Smooth muscle cell (in vitro differentiated cells): Measurements from ENCODE around the gene SDC1. TPM values are rescaled to one million over a fixed set of nuclear protein-coding genes. Genes with fewer than 3 reads are reported as not detected.

Experiments used
- DNase-seq: peaks from one replicate; lab custom pipeline; 2025; ENCODE audit not compliant: unreplicated experiment; lab: John Stamatoyannopoulos, UW
- H2AFZ ChIP-seq: fragments of 200-600 bp; sonication (generic); 2 replicates; pipeline ENCODE4 v1.6.0; 2016; ENCODE audit warnings: antibody characterized with exemption, low read depth, mild to moderate bottlenecking
- H3F3A ChIP-seq: fragments of 200-600 bp; sonication (generic); 2 replicates; pipeline ENCODE4 v1.6.0; 2017; ENCODE audit warnings: antibody characterized with exemption, low read depth
- H3K27ac ChIP-seq: fragments of 200-600 bp; sonication (generic); 2 replicates; pipeline ENCODE4 v1.5.1; 2016; ENCODE audit warnings: low read depth, mild to moderate bottlenecking
- H3K27me3 ChIP-seq: fragments of 200-600 bp; sonication (generic); 2 replicates; pipeline ENCODE4 v1.6.1; 2016; ENCODE audit warnings: low read depth, mild to moderate bottlenecking
- H3K36me3 ChIP-seq: fragments of 200-600 bp; sonication (generic); 2 replicates; pipeline ENCODE4 v1.5.1; 2016; ENCODE audit warnings: low read depth
- H3K4me1 ChIP-seq: fragments of 200-600 bp; sonication (generic); 2 replicates; pipeline ENCODE4 v1.5.1; 2016; ENCODE audit warnings: low read depth
- H3K4me2 ChIP-seq: fragments of 200-600 bp; sonication (generic); 2 replicates; pipeline ENCODE4 v1.6.0; 2016; ENCODE audit warnings: mild to moderate bottlenecking
- H3K4me3 ChIP-seq: fragments of 200-600 bp; sonication (generic); 2 replicates; pipeline ENCODE4 v1.5.1; 2016; ENCODE audit warnings: mild to moderate bottlenecking
- H3K79me2 ChIP-seq: fragments of 200-600 bp; sonication (generic); 2 replicates; pipeline ENCODE4 v1.6.0; 2016; ENCODE audit warnings: low read depth, mild to moderate bottlenecking
- H3K9ac ChIP-seq: fragments of 200-600 bp; sonication (generic); 2 replicates; pipeline ENCODE4 v1.6.0; 2016; ENCODE audit warnings: low read depth
- H3K9me3 ChIP-seq: fragments of 200-600 bp; sonication (generic); replicated peaks from 2 replicates; pipeline ENCODE4 v1.5.1; 2016; ENCODE audit warnings: low read depth
- H4K20me1 ChIP-seq: fragments of 200-600 bp; sonication (generic); 2 replicates; pipeline ENCODE4 v1.6.0; 2016; ENCODE audit warnings: low read depth
- CTCF ChIP-seq: fragments of 200-600 bp; sonication (generic); IDR thresholded peaks from 2 replicates; pipeline ENCODE4 v1.5.1; 2017; ENCODE audit warnings: borderline replicate concordance, mild to moderate bottlenecking, antibody characterized with exemption; ENCODE audit not compliant: insufficient read depth, poor library complexity, severe bottlenecking
- WGBS: methylation state at CpG from one replicate; pipeline ENCODE4 v1.1.7; 2016; ENCODE audit warnings: low lambda C conversion rate; 5-methylcytosine and 5-hydroxymethylcytosine counted together
- polyA plus RNA-seq: library from polyadenylated mRNA; unstranded; fragments of >200 nt; fragmentation: Nextera tagmentation; extraction: Ambion mirVana; gene quantifications from 2 replicates; pipeline ENCODE4 v1.2.1, GENCODE V29; 2016
- total RNA-seq: library from RNA; depleted of rRNA; stranded (reverse); fragments of >200 nt; gene quantifications from 2 replicates; pipeline ENCODE4 v1.2.3, GENCODE V29; 2014

SDC1 gene
- total and polyA plus RNA-seq, 2 experiments from 2014 or later = 61.0 to 88.1 TPM

- 33% methylated on average over 11 of the region's 11 CpGs for WGBS
- Histone ChIP-seq H3K4me1 (peaks cover 15% of the 10 kb centered on the region), H3K27me3 (no peaks in the 10 kb centered on the region), H3K9ac (peak overlapping the region; percentile 64), H3K9me3 (no peaks in the 10 kb centered on the region), H3K4me2 (peak overlapping the region; percentile 70), H2AFZ (peak overlapping the region; percentile 41), H3K27ac (peak overlapping the region; percentile 87), H3K79me2 (peaks cover 5% of the 10 kb centered on the region), H3K4me3 (no peak overlapping the region), H4K20me1 (no peaks in the 10 kb centered on the region), H3K36me3 (no peaks in the 10 kb centered on the region), H3F3A (no peaks in the 10 kb centered on the region)
- DNase-seq = no peak
- no peak for TF ChIP-seq CTCF
These were observed 12.5 kb downstream of the SDC1 start for GRCh38 chr2:20212459-20212870.

GRCh38 chr2:20211860-20212458 lies 13.0 kb downstream of the SDC1 start:
- peaks cover 2% of the 10 kb centered on the region for H3K79me2 ChIP-seq
- H3K27me3 ChIP-seq = no peaks in the 10 kb centered on the region
- peaks cover 15% of the 10 kb centered on the region for H3K4me1 ChIP-seq
- H3K27ac ChIP-seq = peak overlapping the region; percentile 87
- H3K4me2 ChIP-seq = peak overlapping the region; percentile 70
- peaks cover 4% of the 10 kb centered on the region for H4K20me1 ChIP-seq
- no peaks in the 10 kb centered on the region for H3F3A ChIP-seq
- H3K9ac ChIP-seq = peak overlapping the region; percentile 64
- WGBS = 89% methylated on average over 14 of the region's 14 CpGs
- H3K9me3 ChIP-seq = no peaks in the 10 kb centered on the region
- H2AFZ ChIP-seq = peak overlapping the region; percentile 41
- H3K36me3 ChIP-seq = no peaks in the 10 kb centered on the region
- DNase-seq = no peak
- H3K4me3 ChIP-seq = no peak overlapping the region
- TF ChIP-seq CTCF = no peak

- Histone ChIP-seq H3K27ac (peak overlapping the region; percentile 87), H3K36me3 (no peaks in the 10 kb centered on the region), H3K9me3 (no peaks in the 10 kb centered on the region), H3K4me3 (no peak overlapping the region), H4K20me1 (peaks cover 5% of the 10 kb centered on the region), H3K27me3 (no peaks in the 10 kb centered on the region), H3F3A (no peaks in the 10 kb centered on the region), H3K9ac (no peak overlapping the region), H2AFZ (no peak overlapping the region), H3K79me2 (no peaks in the 10 kb centered on the region), H3K4me2 (no peak overlapping the region), H3K4me1 (peaks cover 15% of the 10 kb centered on the region)
- DNase-seq = no peak
- no peak for TF ChIP-seq CTCF
- WGBS = 93% methylated on average over 10 of the region's 12 CpGs
These were observed 13.5 kb downstream of the SDC1 start for GRCh38 chr2:20211420-20211819.

- Histone ChIP-seq H2AFZ (no peak overlapping the region), H3K4me2 (no peak overlapping the region), H3K27ac (no peak overlapping the region), H3K27me3 (no peaks in the 10 kb centered on the region), H3K4me1 (peaks cover 15% of the 10 kb centered on the region), H3F3A (no peaks in the 10 kb centered on the region), H3K4me3 (no peak overlapping the region), H3K36me3 (no peaks in the 10 kb centered on the region), H3K9me3 (no peaks in the 10 kb centered on the region), H3K79me2 (no peaks in the 10 kb centered on the region), H3K9ac (no peak overlapping the region), H4K20me1 (peaks cover 5% of the 10 kb centered on the region)
- 93% methylated on average over 8 of the region's 8 CpGs for WGBS
- no peak for DNase-seq
- no peak for TF ChIP-seq CTCF
These were observed 14.5 kb downstream of the SDC1 start for GRCh38 chr2:20210462-20210861.
